Measurements from ENCODE around the gene CFAP54.

DNA sequence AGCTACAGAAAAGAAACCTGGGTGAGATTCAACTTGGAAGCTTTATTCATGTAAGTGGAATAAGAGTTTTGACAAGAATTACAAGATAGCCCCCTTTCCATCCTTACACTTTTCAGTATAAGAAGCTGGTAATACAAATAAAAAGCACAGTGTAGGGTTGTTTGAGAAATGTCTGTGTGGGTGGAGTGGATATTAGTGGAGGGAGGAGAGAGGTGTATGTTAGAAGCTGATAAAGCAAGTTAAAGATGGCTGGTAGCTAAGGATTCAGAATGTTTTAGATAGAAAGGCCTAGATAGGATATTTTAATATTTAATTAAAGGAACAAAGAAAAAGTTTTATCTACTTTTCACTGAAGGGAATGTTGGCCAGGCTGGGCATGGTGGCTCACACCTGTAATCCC lies 12.5 kb downstream of the CFAP54 start:
- TF ChIP-seq EZH2 (IDR thresholded peaks at IDR 0.05) (no peak), POLR2AphosphoS5 (IDR thresholded peaks at IDR 0.05; ENCODE audit: borderline replicate concordance, low read depth, low read length) (no peak), FOXP2 (optimal IDR thresholded peaks at IDR 0.05; ENCODE audit: control extremely low read depth, extremely low read length, insufficient read depth) (no peak)

Data from SK-N-MC (cell line).